GM18526 (cell line): Measurements from ENCODE around the gene MB21D2.

Source experiments
- POLR2A ChIP-seq: IDR thresholded peaks from 3 replicates; pipeline ENCODE4 v1.6.1; 2011; ENCODE audit not compliant: insufficient read length; ENCODE audit errors: extremely low read depth

Gene MB21D2, protein sequence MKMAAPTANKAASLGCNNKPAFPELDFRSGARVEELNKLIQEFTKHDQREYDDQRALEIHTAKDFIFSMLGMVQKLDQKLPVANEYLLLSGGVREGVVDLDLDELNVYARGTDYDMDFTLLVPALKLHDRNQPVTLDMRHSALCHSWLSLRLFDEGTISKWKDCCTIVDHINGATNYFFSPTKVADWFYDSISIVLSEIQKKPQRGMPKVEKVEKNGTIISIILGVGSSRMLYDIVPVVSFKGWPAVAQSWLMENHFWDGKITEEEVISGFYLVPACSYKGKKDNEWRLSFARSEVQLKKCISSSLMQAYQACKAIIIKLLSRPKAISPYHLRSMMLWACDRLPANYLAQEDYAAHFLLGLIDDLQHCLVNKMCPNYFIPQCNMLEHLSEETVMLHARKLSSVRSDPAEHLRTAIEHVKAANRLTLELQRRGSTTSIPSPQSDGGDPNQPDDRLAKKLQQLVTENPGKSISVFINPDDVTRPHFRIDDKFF

DNA sequence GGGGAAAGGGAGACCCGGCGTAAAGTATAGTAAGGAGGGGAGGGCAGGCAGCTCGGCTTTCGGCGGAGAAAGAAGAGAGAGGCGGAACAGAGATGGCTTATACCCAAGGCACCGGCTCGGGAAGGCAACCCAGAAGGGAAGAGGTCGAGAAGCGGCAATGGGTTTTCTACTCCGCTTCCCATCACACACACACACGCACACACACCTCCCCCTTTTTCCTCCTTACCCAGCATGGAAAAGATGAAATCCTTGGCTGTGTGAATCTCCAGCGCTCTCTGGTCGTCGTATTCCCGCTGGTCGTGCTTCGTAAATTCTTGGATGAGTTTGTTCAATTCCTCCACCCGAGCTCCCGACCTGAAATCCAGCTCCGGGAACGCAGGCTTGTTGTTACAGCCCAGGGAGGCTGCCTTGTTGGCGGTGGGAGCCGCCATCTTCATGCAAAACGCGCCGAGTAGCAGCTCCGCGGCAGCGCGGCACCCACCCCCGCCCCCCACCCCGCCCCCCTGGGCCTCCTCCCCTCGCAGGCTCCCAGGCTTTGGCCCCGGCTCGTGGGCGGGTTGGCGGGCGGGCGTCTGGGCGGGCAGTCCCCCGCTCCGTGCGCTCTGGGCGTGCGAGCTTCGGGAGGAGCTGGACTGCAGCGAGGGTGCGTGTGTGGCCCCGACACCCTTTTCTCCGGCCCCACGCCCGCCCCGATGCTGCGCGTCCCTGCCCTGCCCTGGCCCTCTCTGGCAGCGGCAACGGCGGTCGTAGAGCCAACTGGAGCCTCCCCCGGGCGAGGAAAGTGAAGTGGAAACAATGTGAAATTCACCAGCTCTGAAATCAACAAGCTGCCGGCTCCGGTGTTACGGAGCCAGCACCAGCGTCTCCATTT lies at the start of gene MB21D2:
Gene MB21D2 (minus strand): TSS at position 453 of the 871 bp plus-strand sequence. CDS start 16 bp downstream, at position 437.
- peak; percentile 56 for TF ChIP-seq POLR2A

- no peak for TF ChIP-seq POLR2A
Observed at GRCh38 chr3:192959773-192960172, 42.1 kb upstream of the MB21D2 start.

GRCh38 chr3:192958219-192958872 lies 40.7 kb upstream of the MB21D2 start:
- no peak for TF ChIP-seq POLR2A

GRCh38 chr3:192957441-192958021 lies 39.9 kb upstream of the MB21D2 start:
- TF ChIP-seq POLR2A: no peak

DNA sequence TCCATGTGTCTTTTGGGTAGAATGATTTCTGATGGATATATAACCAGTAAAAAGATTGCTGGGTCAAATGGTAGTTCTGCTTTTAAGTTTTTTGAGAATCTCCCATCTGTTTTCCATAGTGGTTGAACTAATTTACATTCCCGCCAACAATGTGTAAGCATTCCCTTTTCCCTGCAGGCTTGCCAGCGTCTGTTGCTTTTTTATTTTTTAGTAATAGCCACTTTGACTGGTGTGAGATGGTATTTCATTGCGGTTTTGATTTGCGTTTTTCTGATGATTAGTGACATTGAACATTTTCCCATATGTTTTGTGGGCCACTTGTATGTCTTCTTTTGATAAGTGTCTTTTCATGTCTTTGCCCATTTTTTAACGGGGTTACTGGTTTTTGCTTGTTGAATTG lies 36.3 kb upstream of the MB21D2 start:
- TF ChIP-seq POLR2A: no peak

- TF ChIP-seq POLR2A: no peak
Observed at GRCh38 chr3:192947421-192947820, 29.8 kb upstream of the MB21D2 start.

GRCh38 chr3:192943393-192943792 lies 25.7 kb upstream of the MB21D2 start:
- no peak for TF ChIP-seq POLR2A

GRCh38 chr3:192942625-192943024 lies 25.0 kb upstream of the MB21D2 start:
- no peak for TF ChIP-seq POLR2A

DNA sequence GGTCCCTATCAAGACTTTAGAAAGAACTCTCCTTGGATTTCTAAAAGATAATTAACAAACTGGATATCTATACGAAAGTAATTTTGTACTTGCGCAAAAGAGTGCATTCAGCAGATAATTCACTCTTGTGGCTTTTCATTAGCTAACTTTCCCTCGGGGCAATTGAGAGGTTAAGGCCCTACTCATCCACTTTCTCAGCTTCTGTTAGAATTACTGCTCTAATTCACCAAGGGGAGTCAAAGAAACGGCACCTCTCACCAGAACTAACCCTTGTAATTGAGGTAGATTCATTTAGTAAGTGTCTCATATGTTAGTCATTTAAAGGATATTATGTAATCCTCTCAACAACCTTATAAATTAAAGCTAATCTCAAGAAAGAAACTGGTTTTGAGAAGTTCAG lies 22.5 kb upstream of the MB21D2 start:
- no peak for TF ChIP-seq POLR2A

- TF ChIP-seq POLR2A: no peak
Observed at GRCh38 chr3:192935441-192935840, 17.8 kb upstream of the MB21D2 start.

DNA sequence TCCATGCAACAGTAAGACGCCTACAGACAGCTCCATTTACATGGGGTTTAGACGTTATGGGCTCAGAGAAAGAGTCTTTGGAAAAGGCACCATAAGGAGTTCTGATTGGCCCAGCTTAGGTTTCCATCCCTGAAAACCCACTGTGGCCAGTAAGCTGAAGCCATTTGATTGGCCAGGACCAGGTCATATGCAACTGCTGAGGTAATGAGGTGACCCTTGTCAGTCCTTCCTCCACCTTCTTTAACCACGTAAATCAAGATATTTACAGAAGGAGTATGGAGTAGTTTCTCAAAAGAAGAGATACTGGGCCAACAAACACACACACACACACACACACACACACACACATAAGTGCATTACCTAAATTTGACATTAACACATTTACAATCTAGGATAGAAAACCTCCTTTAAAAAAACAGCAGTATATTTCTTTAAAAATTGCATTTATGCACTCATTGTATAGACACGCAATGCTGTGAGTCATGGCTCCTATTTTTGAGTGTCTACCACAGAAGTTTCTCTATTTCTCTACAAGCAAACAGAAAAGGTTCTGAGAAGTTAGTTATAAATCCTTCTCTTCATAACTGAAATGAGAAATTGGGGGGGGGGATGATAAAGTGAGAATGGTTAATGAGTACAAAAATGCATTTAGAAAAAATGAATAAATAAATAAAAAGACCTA lies 16.3 kb upstream of the MB21D2 start:
- no peak for TF ChIP-seq POLR2A

DNA sequence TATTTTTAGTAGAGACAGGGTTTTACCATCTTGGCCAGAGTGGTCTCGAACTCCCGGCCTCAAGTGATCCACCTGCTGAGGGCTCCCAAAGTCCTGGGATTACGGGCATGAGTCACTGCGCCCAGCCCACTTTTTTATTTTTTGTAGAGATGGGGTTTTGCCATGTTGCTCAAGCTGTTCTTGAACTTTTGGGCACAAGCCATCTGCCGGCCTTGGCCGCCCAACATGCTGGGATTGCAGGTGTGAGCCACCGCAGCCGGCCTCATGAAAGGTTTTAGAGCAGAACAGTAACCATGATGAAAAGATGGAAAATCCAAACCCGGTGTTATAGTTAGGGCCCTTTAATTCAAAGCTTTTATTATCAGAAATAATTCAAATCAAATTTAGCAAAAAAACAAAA lies 15.6 kb upstream of the MB21D2 start:
- TF ChIP-seq POLR2A: no peak

GRCh38 chr3:192931825-192932224 lies 14.2 kb upstream of the MB21D2 start:
- TF ChIP-seq POLR2A: no peak

DNA sequence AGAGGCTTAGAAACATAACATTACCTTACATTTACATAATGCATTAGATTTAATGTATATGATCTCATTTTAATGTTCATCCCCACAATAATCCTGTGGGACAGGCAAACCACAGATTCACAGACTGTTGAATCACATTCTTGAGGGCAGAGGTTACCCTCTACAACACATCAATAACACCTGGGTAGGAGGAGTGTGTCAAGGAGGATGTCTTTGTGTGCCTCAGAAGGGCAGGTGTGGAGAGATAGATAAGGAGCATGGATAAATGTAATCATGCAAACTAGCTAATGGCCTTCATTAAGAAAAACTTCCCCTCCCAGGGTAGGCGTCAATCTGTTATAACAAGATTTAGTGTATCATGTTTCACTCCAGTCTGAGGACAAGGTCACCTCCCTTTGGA lies 12.9 kb upstream of the MB21D2 start:
- TF ChIP-seq POLR2A: no peak
